GM08714 (cell line): ENCODE measurements around the gene POLR1G.
A peak's percentile ranks its signal among the peaks of the same experiment; 100 is the strongest.

ENCODE experiments used
- H3K4me3 ChIP-seq: fragments of 200-500 bp; sonication (Bioruptor generic); 2 replicates; pipeline ENCODE4 v1.5.1; 2014; ENCODE audit warnings: mild to moderate bottlenecking, low read length, inconsistent platforms
- ZNF274 ChIP-seq: IDR thresholded peaks from 2 replicates; pipeline ENCODE4 v1.6.1; 2012; ENCODE audit warnings: mild to moderate bottlenecking, low read depth, low read length

Gene POLR1G, protein sequence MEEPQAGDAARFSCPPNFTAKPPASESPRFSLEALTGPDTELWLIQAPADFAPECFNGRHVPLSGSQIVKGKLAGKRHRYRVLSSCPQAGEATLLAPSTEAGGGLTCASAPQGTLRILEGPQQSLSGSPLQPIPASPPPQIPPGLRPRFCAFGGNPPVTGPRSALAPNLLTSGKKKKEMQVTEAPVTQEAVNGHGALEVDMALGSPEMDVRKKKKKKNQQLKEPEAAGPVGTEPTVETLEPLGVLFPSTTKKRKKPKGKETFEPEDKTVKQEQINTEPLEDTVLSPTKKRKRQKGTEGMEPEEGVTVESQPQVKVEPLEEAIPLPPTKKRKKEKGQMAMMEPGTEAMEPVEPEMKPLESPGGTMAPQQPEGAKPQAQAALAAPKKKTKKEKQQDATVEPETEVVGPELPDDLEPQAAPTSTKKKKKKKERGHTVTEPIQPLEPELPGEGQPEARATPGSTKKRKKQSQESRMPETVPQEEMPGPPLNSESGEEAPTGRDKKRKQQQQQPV

DNA sequence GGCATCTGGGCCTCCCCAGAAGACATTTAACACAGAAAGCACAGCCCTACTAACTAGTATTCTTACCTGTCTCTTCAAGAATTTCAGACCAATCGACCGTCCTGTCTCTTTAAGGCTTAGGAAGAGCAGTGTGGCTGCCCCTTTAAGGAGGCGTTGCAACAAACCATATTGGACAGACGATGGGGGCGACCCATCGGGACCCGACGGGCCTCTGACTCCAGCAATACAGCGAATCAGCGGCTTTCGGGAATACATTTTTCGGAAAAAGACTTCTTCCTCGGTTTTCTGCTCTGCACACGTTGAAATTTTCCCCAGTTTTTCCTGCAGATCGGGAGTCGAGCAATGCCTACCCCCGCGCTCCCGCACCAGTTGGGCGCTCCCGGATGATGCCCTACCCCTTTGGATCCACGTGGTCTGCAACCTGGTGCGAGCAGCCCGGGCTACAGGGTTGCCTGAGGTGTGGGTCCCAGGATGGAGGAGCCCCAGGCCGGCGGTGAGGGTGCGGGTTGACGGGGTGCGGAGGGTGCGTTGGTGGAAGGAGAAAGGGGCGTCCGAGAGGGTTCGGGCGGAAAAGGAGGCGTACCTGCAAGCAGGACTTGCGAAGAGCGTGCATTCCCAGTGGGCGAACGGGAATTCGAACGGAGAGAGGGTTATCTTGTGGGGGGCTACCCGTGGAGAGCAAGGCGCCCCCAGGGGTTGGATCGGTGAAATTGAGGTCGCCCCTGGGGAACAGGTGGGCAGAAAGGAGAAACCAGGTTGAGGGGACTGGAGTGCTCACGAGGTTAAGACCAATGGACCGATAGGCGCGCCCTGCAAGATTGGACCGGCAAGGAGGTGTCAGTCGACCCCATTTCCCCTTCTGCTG, at the start of gene POLR1G:
TSS of gene POLR1G (plus strand) at position 419 of the 865 bp plus-strand sequence. CDS start at position 472, 53 bp downstream.
- peak within 1 kb of the TSS; percentile 91 for H3K4me3 ChIP-seq
- no peak for TF ChIP-seq ZNF274

DNA sequence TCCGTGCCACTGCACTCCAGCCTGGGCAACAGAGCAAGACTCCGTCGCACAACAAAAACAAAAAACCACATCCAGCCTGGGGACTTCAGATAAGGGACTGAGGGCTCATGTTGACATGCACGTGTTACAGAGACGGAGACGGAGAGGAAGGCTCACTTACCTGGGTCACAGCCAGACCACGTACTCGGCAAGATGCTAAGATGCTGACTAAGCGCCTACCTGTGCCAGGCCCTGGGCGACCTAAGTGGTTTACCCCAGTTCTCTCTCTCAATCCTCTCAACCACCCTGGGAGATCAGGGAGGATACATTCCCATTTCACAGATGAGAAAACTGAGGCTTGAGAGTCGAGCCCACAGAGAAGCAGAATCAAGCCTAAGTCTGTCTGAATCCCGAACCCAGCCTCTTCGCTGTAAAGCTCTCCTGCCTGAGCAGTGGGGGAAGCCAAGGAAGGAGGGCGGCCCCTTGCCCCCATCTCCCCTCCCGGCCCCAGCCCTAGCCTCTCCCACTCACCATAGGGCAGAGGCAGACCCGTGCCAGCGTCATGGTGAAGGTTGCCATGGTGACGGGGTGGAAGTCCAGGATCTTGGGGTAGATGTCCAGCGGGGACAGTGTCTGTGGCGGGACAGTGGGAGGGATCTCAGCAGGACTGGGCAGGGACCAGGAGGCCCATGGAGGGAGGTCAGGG, 49.5 kb upstream of the POLR1G start:
- TF ChIP-seq ZNF274 = no peak
- no peak overlapping the region for H3K4me3 ChIP-seq

DNA sequence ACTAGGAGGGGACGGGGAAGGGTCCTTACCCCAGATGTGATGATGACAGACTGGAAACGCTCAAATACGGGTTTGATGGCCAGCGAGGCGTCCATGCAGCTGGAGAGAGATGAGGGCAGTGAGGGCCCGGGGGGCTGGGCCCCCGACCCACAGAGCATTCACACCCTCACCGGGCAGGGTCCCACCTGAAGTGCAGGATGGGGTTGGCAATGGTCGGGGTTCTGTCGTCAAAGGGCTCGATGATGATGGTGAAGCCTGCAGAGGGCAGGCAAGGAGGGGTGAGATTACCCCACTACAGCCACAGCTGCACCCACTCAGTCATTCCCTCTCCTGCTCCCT, 49.0 kb upstream of the POLR1G start:
- no peak for TF ChIP-seq ZNF274
- H3K4me3 ChIP-seq = no peak overlapping the region

DNA sequence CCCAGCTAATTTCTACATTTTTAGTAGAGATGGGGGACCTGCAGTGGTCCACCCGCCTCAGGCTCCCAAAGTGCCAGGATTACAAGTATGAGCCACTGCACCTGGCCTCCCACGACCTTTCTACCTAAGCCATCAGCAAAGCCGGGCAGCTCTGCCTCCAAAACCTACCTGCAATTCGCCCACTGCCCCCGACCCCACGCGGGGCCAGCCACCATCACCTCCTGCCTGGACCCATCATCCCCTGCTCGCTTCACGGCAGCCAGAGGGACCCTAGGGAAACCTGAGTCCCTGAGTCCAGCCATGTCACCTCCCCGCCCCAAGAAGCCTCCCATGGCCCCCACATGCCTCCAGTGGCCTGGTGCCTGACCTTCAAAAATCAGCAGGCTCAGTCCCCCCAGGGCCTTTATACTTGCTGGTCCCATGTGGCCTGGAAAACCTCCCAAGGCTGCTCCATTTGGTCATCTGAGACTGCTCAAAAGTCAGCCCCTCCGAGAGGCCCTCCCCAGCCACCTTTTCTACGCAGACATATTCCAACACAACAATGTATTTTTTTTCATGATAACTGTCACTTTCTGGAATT, 48.1 kb upstream of the POLR1G start:
- TF ChIP-seq ZNF274 = no peak

DNA sequence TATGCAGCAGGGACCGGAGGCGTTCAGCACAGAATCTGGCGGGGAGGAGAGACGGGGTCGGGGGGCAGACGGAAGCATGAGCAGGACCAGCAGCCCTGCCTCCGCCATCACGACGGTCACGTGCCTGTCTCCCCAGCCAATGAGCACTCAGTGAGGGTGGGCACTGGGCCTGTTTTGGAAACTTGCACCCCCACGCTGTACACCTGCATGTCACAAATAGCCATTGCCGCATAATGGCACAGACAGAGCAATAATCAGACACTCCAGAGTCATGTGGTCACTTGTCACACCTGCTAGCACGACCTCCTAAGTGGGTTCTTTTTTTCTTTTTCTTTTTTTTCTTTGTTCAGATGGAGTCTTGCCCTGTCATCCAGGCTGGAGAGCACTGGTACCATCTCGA, 44.8 kb upstream of the POLR1G start:
- TF ChIP-seq ZNF274 = no peak
- no peak overlapping the region for H3K4me3 ChIP-seq

More for the DNA sequence above, 48.1 kb upstream of the POLR1G start:
- no peak overlapping the region for H3K4me3 ChIP-seq

DNA sequence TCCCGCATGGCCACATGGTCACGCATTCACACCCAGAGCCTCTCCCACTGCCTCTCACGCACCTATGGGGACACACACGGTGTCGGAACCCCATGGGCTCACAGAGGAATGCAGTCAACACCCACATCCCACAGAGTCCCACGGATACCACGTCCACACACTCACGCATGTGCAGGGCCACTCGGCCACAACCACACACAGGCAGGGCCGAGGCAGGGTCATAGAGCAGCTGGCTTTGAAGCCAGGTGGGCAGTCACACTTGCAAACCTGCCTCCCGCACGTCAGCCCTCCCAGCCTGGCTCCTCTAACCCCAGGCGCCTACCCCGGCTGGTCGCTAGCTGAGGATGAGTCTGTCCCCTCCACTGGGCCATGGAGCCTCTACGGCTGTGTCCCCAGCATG, 44.2 kb upstream of the POLR1G start:
- TF ChIP-seq ZNF274 = no peak

DNA sequence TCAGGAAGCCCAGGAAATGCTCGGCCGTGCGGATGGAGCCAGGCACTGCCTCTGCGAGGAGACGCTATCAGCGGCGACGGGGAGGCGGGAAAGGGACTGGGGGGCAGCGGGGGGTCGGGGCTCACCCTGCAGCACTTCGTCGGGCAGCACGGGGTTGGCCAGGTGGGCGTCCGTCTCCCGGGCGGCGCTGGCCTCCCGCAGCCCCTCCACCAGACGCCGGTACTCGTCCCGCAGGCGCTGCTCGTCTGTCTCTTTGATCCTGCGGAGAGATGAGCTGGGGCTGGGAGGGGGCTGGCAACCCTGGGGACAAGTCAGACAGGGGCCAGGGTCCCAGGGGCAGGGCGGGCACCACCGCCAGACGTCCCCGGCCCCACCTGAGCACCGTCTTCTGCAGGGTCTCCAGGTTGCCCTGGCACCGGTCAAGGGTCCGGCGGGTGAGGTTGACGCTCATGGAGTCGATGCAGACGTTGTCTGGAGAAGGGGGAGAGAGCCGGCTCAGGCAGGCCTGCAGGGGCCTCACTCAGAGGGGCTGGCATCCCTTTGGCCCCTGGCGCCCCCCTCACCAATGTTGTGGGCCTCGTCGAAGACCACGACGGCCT, 42.5 kb upstream of the POLR1G start:
- TF ChIP-seq ZNF274 = no peak
- no peak overlapping the region for H3K4me3 ChIP-seq

More for the DNA sequence above, 44.2 kb upstream of the POLR1G start:
- no peak overlapping the region for H3K4me3 ChIP-seq

DNA sequence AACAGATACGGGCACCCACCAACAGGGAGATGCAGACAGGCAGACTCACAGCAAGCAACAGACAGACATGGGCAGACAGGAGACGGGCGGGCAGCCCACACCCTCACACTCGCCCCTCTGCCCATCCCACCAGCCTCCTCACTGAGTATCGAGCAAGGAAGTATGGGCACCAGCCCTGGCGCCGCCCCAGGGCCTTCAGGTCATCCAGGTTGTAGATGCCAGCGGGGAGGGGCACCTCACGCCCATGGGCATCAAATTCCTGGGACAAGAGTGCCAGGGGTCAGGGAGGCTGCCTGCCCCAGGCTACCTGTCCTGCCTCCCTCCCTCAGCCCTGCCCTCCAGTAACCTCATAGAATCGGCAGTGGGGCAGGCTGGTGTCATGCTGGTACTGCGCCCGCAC, 41.7 kb upstream of the POLR1G start:
- H3K4me3 ChIP-seq = no peak overlapping the region
- no peak for TF ChIP-seq ZNF274

DNA sequence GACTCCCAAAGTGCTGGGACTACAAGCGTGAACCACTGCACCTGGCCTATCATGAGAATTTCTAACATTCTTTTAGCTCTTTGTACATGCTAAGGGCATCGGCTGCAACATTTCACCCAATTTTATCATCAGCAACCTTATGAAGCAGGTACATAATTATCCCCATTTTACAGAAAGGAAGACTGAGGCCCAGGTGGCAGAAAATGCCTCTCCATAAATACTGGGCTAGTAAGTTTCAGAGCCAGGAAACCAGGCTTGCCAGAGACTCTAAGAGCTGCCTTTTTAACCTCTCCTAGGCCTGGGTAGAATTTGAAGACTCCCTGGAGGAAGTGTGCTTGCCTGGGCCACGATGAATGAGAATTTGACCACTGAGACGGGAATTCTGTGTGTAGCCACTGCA, 38.3 kb upstream of the POLR1G start:
- no peak overlapping the region for H3K4me3 ChIP-seq
- no peak for TF ChIP-seq ZNF274

DNA sequence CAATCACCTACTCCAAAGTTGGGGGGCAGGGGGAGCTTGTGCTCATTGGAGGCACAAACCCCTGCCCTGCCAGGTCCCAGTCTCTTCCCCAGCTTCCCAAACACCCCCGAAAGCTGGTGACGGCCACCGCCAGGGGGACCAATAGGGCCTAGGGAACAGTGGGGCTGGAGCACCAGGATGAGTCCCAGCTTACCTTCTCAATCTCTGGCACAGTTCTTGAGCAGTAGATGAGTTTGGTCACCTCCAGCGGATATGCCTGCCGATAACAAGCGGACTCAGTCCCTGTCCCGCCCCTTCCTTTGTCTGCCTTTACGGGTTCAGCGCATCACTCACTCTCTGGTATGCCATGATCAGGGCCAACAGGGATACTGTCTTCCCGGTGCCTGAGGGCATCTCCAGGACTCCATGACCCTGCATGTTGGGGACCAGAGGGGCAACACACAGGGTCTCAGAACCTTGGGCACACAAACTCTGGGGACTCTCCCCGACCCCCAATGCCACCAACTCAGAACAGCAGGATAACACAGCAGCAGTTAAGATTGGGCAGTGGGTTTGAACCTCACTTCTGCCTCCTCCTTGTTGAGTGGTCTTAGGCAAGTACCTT, 37.6 kb upstream of the POLR1G start:
- TF ChIP-seq ZNF274 = no peak
- no peak overlapping the region for H3K4me3 ChIP-seq

DNA sequence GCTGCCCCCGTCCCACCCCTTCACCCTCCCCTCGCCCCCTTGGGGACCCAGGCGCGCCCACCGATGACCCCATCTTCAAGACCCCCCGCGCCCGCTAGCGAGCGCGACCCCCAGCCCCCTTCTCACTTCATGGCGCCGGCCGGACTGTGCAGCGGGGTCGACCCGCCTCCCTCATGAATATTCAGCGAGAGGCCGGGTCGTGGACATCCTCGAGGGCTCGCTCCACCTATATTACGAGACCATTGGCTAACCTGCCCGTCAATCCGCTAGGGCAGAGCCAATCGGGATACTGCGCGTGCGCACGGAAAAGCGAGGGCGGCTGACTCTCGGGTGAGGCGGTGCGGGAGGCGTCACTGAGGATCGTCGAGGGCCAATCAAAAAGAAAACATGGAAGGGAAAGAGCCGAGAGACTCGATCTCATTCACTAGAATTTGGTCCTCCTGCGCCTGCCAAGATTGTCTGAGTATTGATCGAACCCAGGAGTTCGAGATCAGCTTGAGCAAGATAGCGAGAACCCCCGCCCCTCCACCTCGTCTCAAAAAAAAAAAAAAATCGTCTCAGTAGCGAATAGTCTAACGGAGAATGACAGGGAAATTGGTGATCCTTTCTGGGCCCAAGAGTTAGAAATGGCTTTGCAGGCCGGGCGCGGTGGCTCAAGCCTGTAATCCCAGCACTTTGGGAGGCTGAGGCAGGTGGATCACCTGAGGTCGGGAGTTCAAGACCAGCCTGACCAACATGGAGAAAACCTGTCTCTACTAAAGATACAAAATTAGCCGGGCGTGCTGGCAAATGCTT, 35.8 kb upstream of the POLR1G start, which contains the start of gene ERCC2:
TSS of gene ERCC2 (minus strand) at position 164 of the 795 bp plus-strand sequence. CDS start at position 131, 33 bp downstream.
- no peak for TF ChIP-seq ZNF274
- H3K4me3 ChIP-seq = peak within 1 kb of the TSS; percentile 82

DNA sequence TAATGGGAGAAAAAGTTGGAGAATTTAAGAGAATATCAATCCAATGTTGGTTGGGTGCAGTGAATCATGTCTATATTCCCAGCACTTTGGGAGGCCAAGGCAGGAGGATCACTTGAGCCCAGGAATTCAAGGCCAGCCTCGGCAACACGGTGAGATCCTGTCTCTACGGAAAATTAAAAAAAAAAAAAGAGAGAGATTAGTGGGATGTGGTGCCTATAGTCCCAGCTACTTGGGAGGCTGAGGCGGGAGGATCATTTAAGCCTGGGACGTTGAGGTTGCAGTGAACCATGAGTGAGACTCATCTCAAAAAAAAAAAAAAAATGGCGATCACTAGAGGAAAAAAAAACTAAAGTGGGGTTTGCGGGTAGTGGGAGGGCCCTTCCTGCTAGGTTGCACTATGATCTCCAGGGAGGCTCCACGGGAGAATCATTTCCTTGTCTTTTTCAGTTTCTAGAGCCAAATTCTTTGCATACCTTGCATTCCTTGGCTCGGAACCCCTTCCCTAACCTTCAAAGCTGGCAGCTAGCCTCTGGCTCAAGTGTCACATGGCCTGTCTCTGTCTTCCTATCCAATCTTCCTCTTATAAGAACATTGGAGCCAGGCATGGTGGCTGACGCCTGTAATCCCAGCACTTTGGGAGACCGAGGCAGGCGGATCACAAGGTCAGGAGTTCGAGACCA, 30.3 kb upstream of the POLR1G start:
- TF ChIP-seq ZNF274 = no peak
- H3K4me3 ChIP-seq = no peak overlapping the region
